Measurements from ENCODE around the gene ITPK1. TPM values are rescaled to one million over a fixed set of nuclear protein-coding genes. Genes with fewer than 3 reads are reported as not detected.

Gene ITPK1
- total RNA-seq, 1 experiment from 2014 or later, result 60.1 TPM

- H3K36me3 ChIP-seq (ENCODE audit: control insufficient read depth, insufficient read depth, low read length), result no peaks in the 10 kb centered on the region
- ChIA-PET POLR2A (no interaction called here), CTCF (interaction anchor here (1.1 kb wide), 1 partner anchor 11 kb away, joined by 3 read pairs; no protein-coding TSS in a partner anchor)
- intact Hi-C loops (cut with micrococcal nuclease; ENCODE audit: unreplicated experiment), result no loop called here
- H3K9me3 ChIP-seq, result no peaks in the 10 kb centered on the region
- H3K4me3 ChIP-seq (ENCODE audit: low read depth, low read length), result no peak overlapping the region
- no TSS peak for BruUV-seq (replicated peaks)
- H3K27me3 Mint-ChIP-seq (ENCODE audit: insufficient read depth, unreplicated experiment), result no peaks in the 10 kb centered on the region
- H3K36me3 Mint-ChIP-seq (ENCODE audit: insufficient read depth, unreplicated experiment), result no peaks in the 10 kb centered on the region
- no peak overlapping the region for H3K27ac Mint-ChIP-seq (ENCODE audit: unreplicated experiment)
- TF ChIP-seq CTCF (IDR thresholded peaks at IDR 0.05; ENCODE audit: insufficient read depth in 1 of 2, low read depth in 1 of 2, low read length in 1 of 2, severe bottlenecking in 1 of 2, unreplicated experiment in 1 of 2), result no peak
- no peaks in the 10 kb centered on the region for H3K27me3 ChIP-seq (replicated peaks; ENCODE audit: control insufficient read depth, insufficient read depth, low read length)
- DNase-seq, result no peak
- H3K4me3 Mint-ChIP-seq (ENCODE audit: unreplicated experiment), result no peak overlapping the region
- no peaks in the 10 kb centered on the region for H3K9me3 Mint-ChIP-seq (ENCODE audit: unreplicated experiment)
- no peaks in the 10 kb centered on the region for H3K4me1 ChIP-seq
- H3K4me1 Mint-ChIP-seq (ENCODE audit: low read depth, unreplicated experiment), result peaks cover 6% of the 10 kb centered on the region
Observed at GRCh38 chr14:93121030-93121834, 5.5 kb upstream of the ITPK1 start.

GRCh38 chr14:93120517-93120916 lies 4.8 kb upstream of the ITPK1 start:
- CTCF ChIA-PET, result interaction anchor here (1.1 kb wide), 1 partner anchor 12 kb away, joined by 3 read pairs; no protein-coding TSS in a partner anchor
- Mint-ChIP-seq H3K9me3 (ENCODE audit: unreplicated experiment) (no peaks in the 10 kb centered on the region), H3K36me3 (ENCODE audit: insufficient read depth, unreplicated experiment) (no peaks in the 10 kb centered on the region), H3K27me3 (ENCODE audit: insufficient read depth, unreplicated experiment) (no peaks in the 10 kb centered on the region), H3K4me3 (ENCODE audit: unreplicated experiment) (no peak overlapping the region), H3K27ac (ENCODE audit: unreplicated experiment) (no peak overlapping the region), H3K4me1 (ENCODE audit: low read depth, unreplicated experiment) (peaks cover 6% of the 10 kb centered on the region)
- intact Hi-C loops (cut with micrococcal nuclease; ENCODE audit: unreplicated experiment), result no loop called here
- DNase-seq, result no peak
- H3K27me3 ChIP-seq (replicated peaks; ENCODE audit: control insufficient read depth, insufficient read depth, low read length), result no peaks in the 10 kb centered on the region
- no peaks in the 10 kb centered on the region for H3K36me3 ChIP-seq (ENCODE audit: control insufficient read depth, insufficient read depth, low read length)
- H3K9me3 ChIP-seq, result no peaks in the 10 kb centered on the region
- POLR2A ChIA-PET, result no interaction called here
- H3K4me3 ChIP-seq (ENCODE audit: low read depth, low read length), result no peak overlapping the region
- H3K4me1 ChIP-seq, result no peaks in the 10 kb centered on the region
- BruUV-seq (replicated peaks), result no TSS peak
- no peak for TF ChIP-seq CTCF (IDR thresholded peaks at IDR 0.05; ENCODE audit: insufficient read depth in 1 of 2, low read depth in 1 of 2, low read length in 1 of 2, severe bottlenecking in 1 of 2, unreplicated experiment in 1 of 2)

GRCh38 chr14:93116676-93117200 lies 1.0 kb upstream of the ITPK1 start:
- Mint-ChIP-seq H3K4me1 (ENCODE audit: low read depth, unreplicated experiment) (peaks cover 16% of the 10 kb centered on the region), H3K9me3 (ENCODE audit: unreplicated experiment) (no peaks in the 10 kb centered on the region), H3K36me3 (ENCODE audit: insufficient read depth, unreplicated experiment) (peaks cover 6% of the 10 kb centered on the region), H3K4me3 (ENCODE audit: unreplicated experiment) (peak overlapping the region; percentile 85), H3K27me3 (ENCODE audit: insufficient read depth, unreplicated experiment) (no peaks in the 10 kb centered on the region), H3K27ac (ENCODE audit: unreplicated experiment) (peak overlapping the region; percentile 90)
- H3K9me3 ChIP-seq, result no peaks in the 10 kb centered on the region
- POLR2A ChIA-PET, result no interaction called here
- peak overlapping the region; percentile 48 for H3K4me3 ChIP-seq (ENCODE audit: low read depth, low read length)
- CTCF ChIA-PET, result interaction anchor here (0.8 to 4.0 kb wide), 4 partner anchors 16 to 103 kb away, joined by 3 to 19 read pairs (median 4); no protein-coding TSS in a partner anchor
- no peaks in the 10 kb centered on the region for H3K27me3 ChIP-seq (replicated peaks; ENCODE audit: control insufficient read depth, insufficient read depth, low read length)
- TF ChIP-seq CTCF (IDR thresholded peaks at IDR 0.05; ENCODE audit: insufficient read depth in 1 of 2, low read depth in 1 of 2, low read length in 1 of 2, severe bottlenecking in 1 of 2, unreplicated experiment in 1 of 2), result no peak
- H3K4me1 ChIP-seq, result peaks cover 14% of the 10 kb centered on the region
- H3K36me3 ChIP-seq (ENCODE audit: control insufficient read depth, insufficient read depth, low read length), result no peaks in the 10 kb centered on the region
- DNase-seq, result no peak
- TSS peak; percentile 80 for BruUV-seq (replicated peaks)
- intact Hi-C loops (cut with micrococcal nuclease; ENCODE audit: unreplicated experiment), result loop anchor here (1.0 kb wide), 2 partner anchors 44 to 91 kb away; partner anchors contain the start of genes GON7 and UBR7
